Measurements from ENCODE around the gene MALAT1.
"Not testable (repeated sequence)": the region's sequence is repeated elsewhere in the genome, so short reads cannot be mapped to it uniquely, and the experiment has no call there.

DNA sequence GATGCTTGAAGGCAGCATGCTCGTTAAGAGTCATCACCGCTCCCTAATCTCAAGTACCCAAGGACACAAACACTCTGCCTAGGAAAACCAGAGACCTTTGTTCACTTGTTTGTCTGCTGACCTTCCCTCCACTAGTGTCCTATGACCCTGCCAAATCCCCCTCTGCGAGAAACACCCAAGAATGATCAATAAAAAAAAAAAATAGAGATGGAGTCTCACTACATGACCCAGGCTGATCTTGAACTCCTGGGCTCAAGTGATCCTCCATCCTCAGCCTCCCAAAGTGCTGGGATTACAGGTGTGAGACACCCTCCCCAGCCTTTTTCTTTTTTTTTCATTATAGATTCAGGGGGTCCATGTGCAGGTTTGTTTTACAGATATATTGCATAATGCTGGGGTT is 46.6 kb upstream of the MALAT1 start:
- TF ChIP-seq POLR2A (IDR thresholded peaks at IDR 0.05) = not testable (repeated sequence)
- TF ChIP-seq, protein P1, sequence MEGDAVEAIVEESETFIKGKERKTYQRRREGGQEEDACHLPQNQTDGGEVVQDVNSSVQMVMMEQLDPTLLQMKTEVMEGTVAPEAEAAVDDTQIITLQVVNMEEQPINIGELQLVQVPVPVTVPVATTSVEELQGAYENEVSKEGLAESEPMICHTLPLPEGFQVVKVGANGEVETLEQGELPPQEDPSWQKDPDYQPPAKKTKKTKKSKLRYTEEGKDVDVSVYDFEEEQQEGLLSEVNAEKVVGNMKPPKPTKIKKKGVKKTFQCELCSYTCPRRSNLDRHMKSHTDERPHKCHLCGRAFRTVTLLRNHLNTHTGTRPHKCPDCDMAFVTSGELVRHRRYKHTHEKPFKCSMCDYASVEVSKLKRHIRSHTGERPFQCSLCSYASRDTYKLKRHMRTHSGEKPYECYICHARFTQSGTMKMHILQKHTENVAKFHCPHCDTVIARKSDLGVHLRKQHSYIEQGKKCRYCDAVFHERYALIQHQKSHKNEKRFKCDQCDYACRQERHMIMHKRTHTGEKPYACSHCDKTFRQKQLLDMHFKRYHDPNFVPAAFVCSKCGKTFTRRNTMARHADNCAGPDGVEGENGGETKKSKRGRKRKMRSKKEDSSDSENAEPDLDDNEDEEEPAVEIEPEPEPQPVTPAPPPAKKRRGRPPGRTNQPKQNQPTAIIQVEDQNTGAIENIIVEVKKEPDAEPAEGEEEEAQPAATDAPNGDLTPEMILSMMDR (IDR thresholded peaks at IDR 0.05) = not testable (repeated sequence)
